Small intestine (tissue), 7 donors: ENCODE results near the gene SRXN1. TPM values are rescaled to one million over a fixed set of nuclear protein-coding genes. Genes with fewer than 3 reads are reported as not detected.

ENCODE experiments used
- DNase-seq, 2 donors: peaks; one replicate each; pipeline versions ENCODE4 v3.0.0 to v3.0.0-alpha.2; 2013
- FAIRE-seq: peaks from 2 replicates; lab custom pipeline; 2012; peaks lifted over from hg19 to GRCh38; lab: Jason Lieb, UNC
- H3K27ac ChIP-seq, 3 donors: one replicate each; pipeline ENCODE4 v1.5.1; 2013; ENCODE audit warnings: low read length in 2 of 3, mild to moderate bottlenecking in 2 of 3, control low read depth in 1 of 3, inconsistent platforms in 1 of 3, low read depth in 1 of 3, moderate library complexity in 1 of 3
- H3K27me3 ChIP-seq, 3 donors: one replicate each; pipeline ENCODE4 v1.6.1; 2013; ENCODE audit warnings: low read length in 3 of 3, inconsistent platforms in 1 of 3; ENCODE audit not compliant: control insufficient read depth in 3 of 3, insufficient read depth in 3 of 3
- H3K36me3 ChIP-seq, 3 donors: one replicate each; pipeline ENCODE4 v1.6.1; 2013; ENCODE audit warnings: low read length in 3 of 3, inconsistent platforms in 1 of 3, low read depth in 1 of 3, mild to moderate bottlenecking in 1 of 3, moderate library complexity in 1 of 3; ENCODE audit not compliant: control insufficient read depth in 3 of 3, insufficient read depth in 2 of 3
- H3K4me1 ChIP-seq, 3 donors: one replicate each; pipeline ENCODE4 v1.6.1; 2013; ENCODE audit warnings: low read length in 2 of 3, inconsistent platforms in 1 of 3, low read depth in 1 of 3, mild to moderate bottlenecking in 1 of 3, moderate library complexity in 1 of 3; ENCODE audit not compliant: control insufficient read depth in 3 of 3, insufficient read depth in 2 of 3
- H3K4me3 ChIP-seq, 3 donors: one replicate each; pipeline ENCODE4 v1.5.1; 2013; ENCODE audit warnings: low read length in 3 of 3, control low read depth in 1 of 3, inconsistent platforms in 1 of 3, low read depth in 1 of 3, mild to moderate bottlenecking in 1 of 3, moderate library complexity in 1 of 3
- H3K9me3 ChIP-seq, 2 donors: one replicate each; pipeline ENCODE4 v1.6.1; 2013; ENCODE audit warnings: low read depth in 1 of 2, low read length in 1 of 2; ENCODE audit not compliant: control insufficient read depth in 2 of 2, insufficient read depth in 1 of 2
- WGBS, 3 donors: extraction: QIAGEN DNeasy Blood & Tissue Kit; methylation state at CpG; one replicate each; pipeline ENCODE4 v1.1.7; 2013; 5-methylcytosine and 5-hydroxymethylcytosine counted together
- polyA plus RNA-seq, 4 donors: library from polyadenylated mRNA; stranded (reverse) in 3 of 4; unstranded in 1 of 4; fragments of 200-250 nt in 3 of 4; fragments of 120-200 nt in 1 of 4; gene quantifications; one replicate each; pipeline versions ENCODE4 v1.2.1 to v1.2.3, GENCODE V29; 2013
- donor health status: healthy with polysubstance abuse.
- donor health status: control.
- donor health status: control.
- donor health status: Bipolar disorder and iron deficiency.
- donor health status: healthy.

SRXN1 gene
- polyA plus RNA-seq, 4 donors = 9.5 to 33.2 (median 30.9) TPM

- Histone ChIP-seq H3K4me1 (no peaks in the 10 kb centered on the region), H3K27ac (no peak overlapping the region), H3K9me3 (peaks cover 0 to 6% of the 10 kb centered on the region in 2 donors), H3K27me3 (peaks cover 0 to 11% (median 10%) of the 10 kb centered on the region in 3 donors), H3K36me3 (no peaks in the 10 kb centered on the region), H3K4me3 (no peak overlapping the region)
- WGBS, 3 donors = 49 to 68% (median 57%) methylated on average over 5 of the region's 5 CpGs
- DNase-seq (no peak), FAIRE-seq (no peak)
Observed at GRCh38 chr20:618980-619379, 34.0 kb downstream of the SRXN1 start.

GRCh38 chr20:617934-618690 is 34.9 kb downstream of the SRXN1 start:
- no peaks in the 10 kb centered on the region for H3K36me3 ChIP-seq
- peaks cover 0 to 6% of the 10 kb centered on the region in 2 donors for H3K9me3 ChIP-seq
- FAIRE-seq = no peak
- 65 to 88% (median 81%) methylated on average over 4 of the region's 4 CpGs for WGBS, 3 donors
- peaks cover 0 to 15% (median 11%) of the 10 kb centered on the region in 3 donors for H3K27me3 ChIP-seq
- no peaks in the 10 kb centered on the region for H3K4me1 ChIP-seq
- no peak overlapping the region for H3K27ac ChIP-seq
- DNase-seq = no peak
- H3K4me3 ChIP-seq = no peak overlapping the region

GRCh38 chr20:615514-615913 is 37.5 kb downstream of the SRXN1 start:
- Histone ChIP-seq H3K27me3 (peaks cover 3 to 36% (median 16%) of the 10 kb centered on the region in 3 donors), H3K4me3 (no peak overlapping the region), H3K9me3 (peaks cover 0 to 6% of the 10 kb centered on the region in 2 donors), H3K4me1 (no peaks in the 10 kb centered on the region), H3K36me3 (no peaks in the 10 kb centered on the region), H3K27ac (no peak overlapping the region)
- FAIRE-seq (no peak), DNase-seq (no peak)
- WGBS, 3 donors = 55 to 79% (median 73%) methylated on average over 4 of the region's 4 CpGs

- Histone ChIP-seq H3K4me1 (no peaks in the 10 kb centered on the region), H3K36me3 (no peaks in the 10 kb centered on the region), H3K27me3 (peaks cover 12 to 57% (median 17%) of the 10 kb centered on the region in 3 donors), H3K9me3 (no peaks in the 10 kb centered on the region), H3K27ac (no peak overlapping the region), H3K4me3 (no peak overlapping the region)
- WGBS, 3 donors = 14 to 28% (median 25%) methylated on average over 8 of the region's 8 CpGs
- DNase-seq (no peak), FAIRE-seq (no peak)
Observed at GRCh38 chr20:611843-612185, 41.2 kb downstream of the SRXN1 start.

GRCh38 chr20:611047-611842 is 41.8 kb downstream of the SRXN1 start:
- FAIRE-seq = no peak
- WGBS, 3 donors = 32 to 37% (median 32%) methylated on average over 22 to 24 of the region's 24 CpGs
- no peaks in the 10 kb centered on the region for H3K9me3 ChIP-seq
- H3K27ac ChIP-seq = no peak overlapping the region
- no peak overlapping the region for H3K4me3 ChIP-seq
- peaks cover 12 to 57% (median 17%) of the 10 kb centered on the region in 3 donors for H3K27me3 ChIP-seq
- H3K36me3 ChIP-seq = no peaks in the 10 kb centered on the region
- H3K4me1 ChIP-seq = no peaks in the 10 kb centered on the region
- no peak for DNase-seq

- Histone ChIP-seq H3K36me3 (no peaks in the 10 kb centered on the region), H3K27me3 (peaks cover 12 to 63% (median 17%) of the 10 kb centered on the region in 3 donors), H3K27ac (no peak within 1 kb of the TSS), H3K4me1 (no peaks in the 10 kb centered on the region), H3K9me3 (no peaks in the 10 kb centered on the region), H3K4me3 (no peak within 1 kb of the TSS)
- no peak for FAIRE-seq
- 8 to 21% (median 12%) methylated on average over 55 to 84 of the region's 84 CpGs for WGBS, 3 donors
- peak in 1 of 2 donors; percentile 37 for DNase-seq
Observed at GRCh38 chr20:610130-611046, 42.6 kb downstream of the SRXN1 start, which contains the start of gene TCF15. Gene TCF15, minus strand, starts transcription at chr20:610309. Its CDS starts 72 bp downstream, at chr20:610237.

- no peak overlapping the region for H3K27ac ChIP-seq
- peaks cover 12 to 63% (median 17%) of the 10 kb centered on the region in 3 donors for H3K27me3 ChIP-seq
- 8 to 20% (median 14%) methylated on average over 32 to 53 of the region's 54 CpGs for WGBS, 3 donors
- no peaks in the 10 kb centered on the region for H3K9me3 ChIP-seq
- FAIRE-seq (no peak), DNase-seq (peak in 1 of 2 donors; percentile 8)
- no peaks in the 10 kb centered on the region for H3K4me1 ChIP-seq
- H3K36me3 ChIP-seq = no peaks in the 10 kb centered on the region
- H3K4me3 ChIP-seq = no peak overlapping the region
Observed at GRCh38 chr20:609371-609964, 43.5 kb downstream of the SRXN1 start.
